Endometrium (tissue), 2 donors: Measurements from ENCODE around the gene RAPGEF2.

Experiments used
- FAIRE-seq: peaks from 2 replicates; lab custom pipeline; 2012; peaks lifted over from hg19 to GRCh38; lab: Jason Lieb, UNC
- donor health status: control.
- donor health status: control.

RAPGEF2 gene

DNA sequence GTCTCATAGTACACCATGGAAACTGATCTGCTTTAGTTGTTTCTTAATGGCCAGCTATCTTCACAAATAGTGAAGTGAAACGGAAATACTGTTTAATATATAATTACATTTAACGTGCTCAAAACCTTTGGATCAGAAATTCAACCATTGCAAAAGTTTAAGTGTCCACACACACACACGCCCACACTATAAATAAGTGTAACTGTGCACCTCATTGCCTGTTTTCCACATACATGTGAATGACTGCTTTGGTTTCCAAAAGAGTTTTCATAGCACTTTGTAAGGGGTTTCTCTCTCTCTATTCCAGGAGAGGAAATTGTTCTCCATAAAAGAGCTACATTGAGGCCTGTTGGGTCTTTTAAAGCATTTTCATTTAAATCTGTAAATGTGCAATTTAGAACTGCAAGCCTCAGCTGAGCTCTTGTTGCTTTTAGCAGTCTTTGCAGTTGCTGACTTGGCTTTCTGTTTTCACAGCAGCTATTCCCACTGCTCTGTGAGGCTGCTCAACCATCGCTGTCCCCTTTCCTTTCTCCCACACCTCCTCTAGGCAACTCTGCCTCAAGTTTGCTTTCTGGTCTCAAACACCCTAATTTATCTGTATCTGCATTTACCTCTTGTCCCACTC lies 94.5 kb downstream of the RAPGEF2 start:
- FAIRE-seq, result no peak

DNA sequence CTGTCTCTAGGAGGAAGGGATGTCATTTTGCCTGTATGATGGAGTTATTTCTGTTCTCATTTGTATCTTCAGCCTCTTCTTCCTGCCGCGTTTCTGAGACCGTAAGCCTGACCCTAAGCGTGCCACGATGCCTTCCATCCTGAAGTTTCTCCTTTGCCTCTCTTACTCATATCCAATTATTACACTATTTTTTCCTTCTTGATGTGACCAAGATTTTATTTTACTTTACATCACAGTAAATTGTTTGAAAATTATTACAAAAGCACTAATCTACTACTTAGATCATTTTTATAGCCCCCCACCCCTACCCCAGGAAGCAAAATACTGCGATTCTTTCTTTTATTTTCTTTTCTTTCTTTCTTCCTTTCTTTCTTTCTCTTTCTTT lies 95.0 kb downstream of the RAPGEF2 start:
- no peak for FAIRE-seq

- no peak for FAIRE-seq
Measured at GRCh38 chr4:159199826-159200225, 96.9 kb downstream of the RAPGEF2 start.

GRCh38 chr4:159201168-159201567 lies 98.3 kb downstream of the RAPGEF2 start:
- FAIRE-seq, result no peak

DNA sequence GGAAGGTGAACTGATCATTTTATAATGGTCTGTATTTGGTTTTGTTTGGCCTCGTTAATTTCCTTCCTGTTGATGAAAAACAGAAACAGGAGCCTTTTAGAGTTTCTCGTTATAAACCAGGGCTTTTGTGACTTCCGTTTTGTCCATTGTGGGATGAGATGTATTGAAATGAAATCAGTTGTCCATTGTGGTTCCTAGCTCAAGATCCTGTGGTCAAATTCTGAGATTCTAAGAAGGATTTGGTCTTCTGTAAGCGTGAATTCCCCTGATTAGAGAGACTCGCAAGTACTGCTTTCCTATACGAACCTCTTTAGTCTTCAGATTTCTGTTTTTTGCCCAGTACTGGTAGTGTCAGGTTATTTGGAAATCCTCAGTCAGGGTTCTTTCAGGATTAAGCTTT lies 101.7 kb downstream of the RAPGEF2 start:
- no peak for FAIRE-seq

GRCh38 chr4:159205466-159205865 lies 102.6 kb downstream of the RAPGEF2 start:
- FAIRE-seq, result no peak

GRCh38 chr4:159206427-159206871 lies 103.6 kb downstream of the RAPGEF2 start:
- no peak for FAIRE-seq

GRCh38 chr4:159209249-159209648 lies 106.4 kb downstream of the RAPGEF2 start:
- no peak for FAIRE-seq

DNA sequence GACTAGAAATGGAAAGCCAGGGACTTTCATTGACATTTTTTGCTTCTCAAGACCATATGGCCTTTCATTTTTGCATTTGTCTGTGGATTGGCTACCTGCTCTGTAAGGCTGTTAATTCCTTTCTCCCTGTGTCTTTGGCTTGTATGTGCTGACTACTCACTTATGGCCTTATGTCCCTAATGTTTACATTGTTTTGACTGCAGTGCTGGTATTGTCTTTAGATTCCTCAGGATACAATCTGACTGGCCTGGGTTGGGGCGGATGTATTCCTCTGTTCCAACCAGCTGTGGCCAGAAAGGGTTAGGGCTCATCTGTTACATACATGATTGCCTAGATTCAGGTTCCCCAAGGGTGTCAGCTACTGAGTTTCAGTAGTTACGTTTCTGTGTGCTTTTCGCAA lies 108.1 kb downstream of the RAPGEF2 start:
- FAIRE-seq, result no peak

- FAIRE-seq, result no peak
Measured at GRCh38 chr4:159212675-159213293, 109.9 kb downstream of the RAPGEF2 start.

GRCh38 chr4:159216834-159217233 lies 114.0 kb downstream of the RAPGEF2 start:
- no peak for FAIRE-seq

DNA sequence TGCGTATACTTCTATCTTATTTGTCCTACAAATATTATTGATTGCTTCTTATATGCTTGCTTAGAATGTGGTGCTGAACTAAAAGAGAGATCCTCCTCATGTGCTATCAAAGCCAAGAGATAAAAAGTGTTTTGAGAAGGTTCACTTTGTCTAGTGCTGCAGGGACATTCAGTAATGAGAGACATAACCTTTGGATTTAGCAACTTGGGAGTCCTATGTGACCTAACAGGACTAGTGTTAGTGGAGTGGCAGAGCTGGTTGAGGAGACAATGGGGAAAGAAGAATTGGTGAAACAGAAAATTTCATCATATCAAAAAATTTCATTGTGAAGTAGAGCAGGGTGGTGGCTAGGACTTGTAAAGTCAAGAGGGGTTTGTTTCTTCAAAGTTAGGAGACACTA lies 117.0 kb downstream of the RAPGEF2 start:
- no peak for FAIRE-seq

DNA sequence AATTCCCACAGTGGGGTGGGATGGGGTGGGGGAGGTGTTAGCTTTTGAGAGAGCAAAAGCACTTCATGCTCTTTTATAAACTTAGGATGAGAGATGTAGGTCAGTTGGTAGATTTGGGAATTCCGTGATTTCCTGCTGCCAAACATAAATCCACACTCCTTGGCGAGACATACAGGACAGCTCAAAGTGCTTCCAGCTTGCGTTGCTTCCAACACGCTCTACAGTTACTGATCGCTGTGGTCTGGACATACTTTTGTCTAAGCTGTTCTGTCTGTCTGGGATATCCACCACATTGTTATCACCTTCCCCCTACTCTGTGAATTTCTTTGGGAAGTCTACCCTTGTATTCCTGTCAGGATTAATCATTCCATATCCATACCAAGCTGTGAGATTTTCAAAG lies 117.5 kb downstream of the RAPGEF2 start:
- FAIRE-seq, result no peak

- FAIRE-seq, result no peak
Measured at GRCh38 chr4:159221280-159221679, 118.4 kb downstream of the RAPGEF2 start.

DNA sequence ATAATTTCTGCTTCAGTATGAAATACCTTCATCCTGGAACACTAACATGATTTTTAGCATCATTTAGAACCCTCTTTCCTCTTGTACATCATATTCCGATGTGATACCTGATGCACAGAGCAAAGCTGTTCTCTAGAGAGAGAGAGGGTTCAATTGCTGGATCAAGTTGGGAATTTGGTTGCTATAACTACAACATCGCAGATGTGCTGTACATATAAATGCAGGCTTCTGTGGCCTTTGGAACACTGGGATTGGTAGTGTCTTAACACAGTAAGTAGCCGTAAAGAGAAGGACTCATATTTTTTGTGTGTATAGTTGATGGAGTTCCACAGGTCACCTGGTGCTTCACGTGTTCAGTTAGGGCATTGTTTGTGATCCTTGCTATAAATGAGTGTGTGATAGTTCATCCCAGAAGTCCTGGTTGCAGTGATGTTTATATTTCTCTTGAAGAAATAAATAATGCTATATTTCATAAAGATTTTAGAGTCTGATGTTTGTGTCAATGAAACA lies 119.2 kb downstream of the RAPGEF2 start:
- FAIRE-seq, result no peak

- no peak for FAIRE-seq
Measured at GRCh38 chr4:159224408-159224807, 121.5 kb downstream of the RAPGEF2 start.

GRCh38 chr4:159227378-159227777 lies 124.5 kb downstream of the RAPGEF2 start:
- no peak for FAIRE-seq

DNA sequence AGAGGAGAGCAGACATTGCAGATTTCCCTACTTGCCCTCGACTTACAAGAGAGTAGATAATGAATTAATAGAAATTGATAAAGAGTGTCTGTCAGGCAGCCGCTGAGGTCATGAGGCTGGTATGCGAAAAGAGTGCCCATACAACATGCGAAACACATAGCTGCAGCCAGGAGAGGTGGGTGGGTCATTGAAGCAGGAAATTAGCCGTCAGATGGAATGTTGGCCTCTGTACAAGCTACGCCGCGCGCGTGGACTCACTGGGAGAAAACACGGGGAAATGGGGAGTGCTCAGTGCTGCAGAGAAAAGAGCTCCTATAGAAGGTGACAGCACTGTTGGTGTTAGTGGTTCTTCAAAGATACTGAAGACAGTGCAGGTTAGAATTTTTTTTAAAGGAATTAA lies 125.1 kb downstream of the RAPGEF2 start:
- FAIRE-seq, result no peak

DNA sequence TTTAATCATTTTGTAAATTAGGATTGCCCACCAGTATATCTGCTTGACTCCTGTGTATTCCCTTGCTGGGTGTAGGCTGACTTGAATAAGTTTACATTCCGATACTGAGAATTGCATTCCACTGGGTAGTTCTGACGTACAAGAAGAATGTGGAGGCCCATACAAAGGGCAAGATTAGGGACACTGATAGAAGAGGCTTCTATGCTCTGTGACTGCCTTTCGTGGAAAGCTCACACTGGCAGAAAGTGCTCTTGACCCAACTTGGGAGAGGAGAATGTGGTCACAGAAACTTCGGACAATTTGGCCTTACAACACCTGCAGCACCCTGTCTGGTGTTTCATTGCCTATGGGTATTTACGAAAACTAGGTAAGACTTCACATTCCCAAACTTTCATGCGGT lies 126.3 kb downstream of the RAPGEF2 start:
- FAIRE-seq, result no peak

DNA sequence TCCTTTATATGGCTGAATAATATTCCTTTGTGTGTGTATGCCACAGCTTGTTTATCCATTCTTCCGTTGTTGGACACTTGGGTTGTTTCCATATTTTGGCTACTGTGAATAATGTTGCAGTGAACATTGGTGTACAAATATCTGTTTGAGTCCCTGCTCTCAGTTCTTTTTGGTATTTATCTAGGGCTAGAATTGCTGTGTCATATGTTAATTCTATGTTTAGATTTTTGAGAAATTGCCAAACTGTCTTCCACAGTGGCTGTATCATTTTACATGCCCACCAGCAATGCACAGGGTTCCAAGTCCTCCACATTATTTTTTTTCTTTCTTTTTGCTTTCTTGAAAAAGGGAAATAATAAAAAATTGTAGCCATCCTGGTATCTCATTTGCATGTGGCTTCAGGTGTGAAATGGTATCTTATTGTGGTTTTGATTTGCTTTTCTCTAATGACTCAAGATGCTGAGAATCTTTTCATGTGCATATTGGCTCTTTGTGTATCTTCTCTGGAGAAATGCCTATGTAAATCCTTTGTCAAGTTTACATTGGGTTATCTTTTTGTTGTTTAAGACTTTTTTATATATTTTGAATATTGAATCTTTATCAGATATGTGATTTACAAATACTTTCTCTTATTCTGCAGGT lies 129.7 kb downstream of the RAPGEF2 start:
- FAIRE-seq, result no peak

DNA sequence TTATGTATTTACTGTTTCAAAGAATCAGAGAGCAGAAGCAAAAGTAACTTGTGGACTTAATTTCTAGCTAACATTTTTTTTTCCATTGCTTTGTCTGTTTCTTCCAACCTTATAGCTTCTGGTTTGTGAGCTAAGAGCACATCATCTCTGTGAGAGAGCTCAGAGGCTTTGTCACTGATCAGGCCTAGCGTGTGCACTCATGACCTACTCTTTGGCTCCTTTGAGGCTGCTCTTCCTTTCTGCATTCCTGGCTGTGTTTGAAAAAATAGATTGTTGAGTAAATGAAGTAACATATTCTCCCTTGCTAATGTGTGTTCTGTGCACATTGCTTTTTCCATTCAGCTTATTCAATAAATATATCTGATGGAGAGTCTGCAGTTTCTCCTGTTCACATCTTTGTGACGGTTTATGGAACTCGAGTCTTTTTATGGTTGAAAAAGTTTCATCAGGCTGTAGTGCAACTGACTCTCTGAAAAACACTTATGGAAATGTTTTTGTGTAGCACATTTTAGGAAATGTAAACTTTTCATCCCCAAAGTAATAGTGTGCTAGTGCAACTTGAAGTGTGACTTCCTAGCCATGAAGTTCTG lies 133.0 kb downstream of the RAPGEF2 start:
- FAIRE-seq, result no peak

DNA sequence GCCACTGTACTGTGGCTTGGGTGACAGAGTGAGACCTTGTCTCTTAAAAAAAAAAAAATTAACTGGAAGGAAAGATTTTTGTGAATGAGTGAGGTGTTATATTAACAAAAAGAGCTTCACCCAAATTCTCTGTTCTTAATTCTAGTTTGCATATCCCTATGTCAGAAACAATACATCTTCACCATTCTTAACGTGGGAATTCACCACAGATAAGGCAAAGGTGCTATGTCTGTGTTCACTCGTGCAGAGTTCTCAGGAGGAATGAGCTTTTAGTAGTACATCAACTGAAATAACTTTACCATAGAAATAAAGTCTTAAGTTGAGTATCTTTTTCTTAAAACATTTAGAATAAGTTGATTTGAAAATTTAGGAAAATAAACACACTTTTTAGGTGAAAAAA lies 135.1 kb downstream of the RAPGEF2 start:
- FAIRE-seq, result no peak

GRCh38 chr4:159238631-159239030 lies 135.8 kb downstream of the RAPGEF2 start:
- peak; percentile 77 for FAIRE-seq
